PC-3 (cell line): ENCODE results near the gene CALN1.

ENCODE experiments used
- EZH2 ChIP-seq: fragments of 300-600 bp; sonication (generic); IDR thresholded peaks from one replicate; pipeline ENCODE4 v1.6.1; 2017; ENCODE audit warnings: antibody characterized with exemption, mild to moderate bottlenecking, low read length; ENCODE audit not compliant: unreplicated experiment
- EZH2phosphoT487 ChIP-seq: fragments of 300-600 bp; sonication (generic); IDR thresholded peaks from 2 replicates; pipeline ENCODE4 v1.6.1; 2018; ENCODE audit warnings: mild to moderate bottlenecking, antibody characterized with exemption, low read length, borderline replicate concordance
- TF ChIP-seq, protein P1 (sequence below): fragments of 300-600 bp; sonication (generic); conservative IDR thresholded peaks from 2 replicates; pipeline ENCODE4 v1.5.1; 2017; ENCODE audit warnings: antibody characterized with exemption, low read depth, mild to moderate bottlenecking, low read length

DNA sequence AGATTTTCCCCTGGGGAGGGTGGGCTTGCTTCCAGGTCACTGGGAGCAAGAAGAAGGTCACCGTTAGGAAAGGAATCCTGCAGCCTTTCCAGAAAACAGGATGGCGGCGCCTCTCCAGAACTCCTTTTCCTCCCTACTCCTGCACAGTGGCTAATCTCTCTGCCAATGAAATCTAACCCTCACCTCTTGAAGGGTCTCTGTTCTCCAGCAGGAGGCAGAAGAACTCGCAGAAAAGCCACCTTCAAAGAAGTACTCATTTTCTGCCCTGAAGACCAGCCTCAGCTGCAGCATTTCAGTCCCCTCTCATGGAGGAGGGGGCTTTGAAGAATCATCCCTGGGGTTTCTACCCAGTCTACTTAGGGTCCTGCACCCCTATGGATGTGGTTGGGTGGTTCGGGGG, 626.9 kb downstream of the CALN1 start:
- TF ChIP-seq, protein P1, sequence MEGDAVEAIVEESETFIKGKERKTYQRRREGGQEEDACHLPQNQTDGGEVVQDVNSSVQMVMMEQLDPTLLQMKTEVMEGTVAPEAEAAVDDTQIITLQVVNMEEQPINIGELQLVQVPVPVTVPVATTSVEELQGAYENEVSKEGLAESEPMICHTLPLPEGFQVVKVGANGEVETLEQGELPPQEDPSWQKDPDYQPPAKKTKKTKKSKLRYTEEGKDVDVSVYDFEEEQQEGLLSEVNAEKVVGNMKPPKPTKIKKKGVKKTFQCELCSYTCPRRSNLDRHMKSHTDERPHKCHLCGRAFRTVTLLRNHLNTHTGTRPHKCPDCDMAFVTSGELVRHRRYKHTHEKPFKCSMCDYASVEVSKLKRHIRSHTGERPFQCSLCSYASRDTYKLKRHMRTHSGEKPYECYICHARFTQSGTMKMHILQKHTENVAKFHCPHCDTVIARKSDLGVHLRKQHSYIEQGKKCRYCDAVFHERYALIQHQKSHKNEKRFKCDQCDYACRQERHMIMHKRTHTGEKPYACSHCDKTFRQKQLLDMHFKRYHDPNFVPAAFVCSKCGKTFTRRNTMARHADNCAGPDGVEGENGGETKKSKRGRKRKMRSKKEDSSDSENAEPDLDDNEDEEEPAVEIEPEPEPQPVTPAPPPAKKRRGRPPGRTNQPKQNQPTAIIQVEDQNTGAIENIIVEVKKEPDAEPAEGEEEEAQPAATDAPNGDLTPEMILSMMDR = no peak
- no peak for TF ChIP-seq EZH2phosphoT487
- TF ChIP-seq EZH2 = no peak
